Mesenchymal stem cell (in vitro differentiated cells and primary cell): ENCODE measurements around the gene DOCK6.
A peak's percentile ranks its signal among the peaks of the same experiment; 100 is the strongest.
"Not testable (repeated sequence)": the region's sequence is repeated elsewhere in the genome, so short reads cannot be mapped to it uniquely, and the experiment has no call there.

Experiments used
- DNase-seq: peaks from one replicate; pipeline ENCODE4 v3.0.0-alpha.2; 2013
- H2AFZ ChIP-seq: one replicate; pipeline ENCODE4 v1.6.1; 2013; ENCODE audit warnings: low read depth, mild to moderate bottlenecking, control low read depth, inconsistent platforms, low read length, moderate library complexity
- H2AK5ac ChIP-seq: 2 replicates; pipeline ENCODE4 v1.6.1; 2013; ENCODE audit warnings: low read length, moderate library complexity, mild to moderate bottlenecking, inconsistent platforms; ENCODE audit not compliant: severe bottlenecking
- H2BK120ac ChIP-seq: one replicate; pipeline ENCODE4 v1.6.1; 2013; ENCODE audit warnings: low read depth, mild to moderate bottlenecking, inconsistent platforms, low read length, moderate library complexity
- H2BK12ac ChIP-seq, 2 experiments: one replicate each; pipeline ENCODE4 v1.6.1; 2013; ENCODE audit warnings: inconsistent platforms in 2 of 2, low read length in 2 of 2, mild to moderate bottlenecking in 2 of 2, moderate library complexity in 2 of 2, control low read depth in 1 of 2
- H2BK15ac ChIP-seq: one replicate; pipeline ENCODE4 v1.6.1; 2013; ENCODE audit warnings: mild to moderate bottlenecking, low read depth, inconsistent platforms; ENCODE audit not compliant: poor library complexity, severe bottlenecking
- H2BK5ac ChIP-seq: 2 replicates; pipeline ENCODE4 v1.6.1; 2013; ENCODE audit warnings: low read depth, mild to moderate bottlenecking, low read length, control low read depth, inconsistent platforms; ENCODE audit not compliant: poor library complexity, severe bottlenecking
- H3K14ac ChIP-seq, 2 experiments: one replicate each; pipeline ENCODE4 v1.6.1; 2013; ENCODE audit warnings: inconsistent platforms in 2 of 2, low read length in 2 of 2, control low read depth in 1 of 2, mild to moderate bottlenecking in 1 of 2, moderate library complexity in 1 of 2
- H3K18ac ChIP-seq, 2 experiments: one replicate each; pipeline ENCODE4 v1.6.1; 2013; ENCODE audit warnings: inconsistent platforms in 2 of 2, low read length in 2 of 2, control low read depth in 1 of 2, low read depth in 1 of 2, mild to moderate bottlenecking in 1 of 2
- H3K23ac ChIP-seq, 2 experiments: one replicate each; pipeline ENCODE4 v1.6.1; 2013; ENCODE audit warnings: inconsistent platforms in 2 of 2, low read length in 2 of 2, mild to moderate bottlenecking in 2 of 2, moderate library complexity in 2 of 2, control low read depth in 1 of 2
- H3K27ac ChIP-seq: 2 replicates; pipeline ENCODE4 v1.5.1; 2013; ENCODE audit warnings: mild to moderate bottlenecking, moderate library complexity, low read length, control low read depth, inconsistent platforms; ENCODE audit not compliant: poor library complexity, severe bottlenecking
- H3K27me3 ChIP-seq, 2 experiments: 2 replicates each; pipeline versions ENCODE4 v1.6.1 to v1.7.0; 2013; ENCODE audit warnings: low read length in 2 of 2, mild to moderate bottlenecking in 2 of 2, moderate library complexity in 2 of 2, control low read depth in 1 of 2, inconsistent platforms in 1 of 2; ENCODE audit not compliant: control insufficient read depth in 1 of 2, insufficient read depth in 1 of 2
- H3K36me3 ChIP-seq, 2 experiments: 2 replicates each; pipeline versions ENCODE4 v1.6.1 to v1.7.0; 2013; ENCODE audit warnings: low read length in 2 of 2, control low read depth in 1 of 2, inconsistent platforms in 1 of 2, low read depth in 1 of 2, mild to moderate bottlenecking in 1 of 2; ENCODE audit not compliant: insufficient read depth in 2 of 2, control insufficient read depth in 1 of 2
- H3K4ac ChIP-seq, 2 experiments: one replicate each; pipeline ENCODE4 v1.6.1; 2013; ENCODE audit warnings: inconsistent platforms in 2 of 2, low read length in 2 of 2, mild to moderate bottlenecking in 2 of 2, moderate library complexity in 2 of 2, control low read depth in 1 of 2, low read depth in 1 of 2
- H3K4me1 ChIP-seq: 2 replicates; pipeline ENCODE4 v1.6.1; 2013; ENCODE audit warnings: low read depth, low read length, control low read depth; ENCODE audit not compliant: control insufficient read depth, insufficient read depth
- H3K4me2 ChIP-seq: 2 replicates; pipeline ENCODE4 v1.6.1; 2013; ENCODE audit warnings: low read length, mild to moderate bottlenecking, inconsistent platforms; ENCODE audit not compliant: poor library complexity, severe bottlenecking
- H3K4me3 ChIP-seq, 2 experiments: 2 replicates each; pipeline versions ENCODE4 v1.5.1 to v1.7.0; 2013; ENCODE audit warnings: low read length in 2 of 2, mild to moderate bottlenecking in 2 of 2, control low read depth in 1 of 2, low read depth in 1 of 2; ENCODE audit not compliant: insufficient read depth in 1 of 2
- H3K79me1 ChIP-seq: replicated peaks from 2 replicates; pipeline ENCODE4 v1.6.1; 2013; ENCODE audit warnings: mild to moderate bottlenecking, control low read depth, low read length, inconsistent platforms; ENCODE audit not compliant: poor library complexity, severe bottlenecking
- H3K9ac ChIP-seq: 2 replicates; pipeline ENCODE4 v1.7.0; 2013; ENCODE audit warnings: mild to moderate bottlenecking, low read length, moderate library complexity
- H3K9me3 ChIP-seq: 2 replicates; pipeline ENCODE4 v1.7.0; 2013; ENCODE audit warnings: mild to moderate bottlenecking, low read length; ENCODE audit not compliant: control insufficient read depth
- H4K8ac ChIP-seq: one replicate; pipeline ENCODE4 v1.6.1; 2013; ENCODE audit warnings: inconsistent platforms, mild to moderate bottlenecking, low read length, moderate library complexity
- H4K91ac ChIP-seq: one replicate; pipeline ENCODE4 v1.6.1; 2013; ENCODE audit warnings: mild to moderate bottlenecking, low read length, inconsistent platforms
- WGBS: methylation state at CpG from one replicate; pipeline ENCODE4 v1.1.7; 2013; ENCODE audit warnings: mixed read lengths; 5-methylcytosine and 5-hydroxymethylcytosine counted together

Gene DOCK6

DNA sequence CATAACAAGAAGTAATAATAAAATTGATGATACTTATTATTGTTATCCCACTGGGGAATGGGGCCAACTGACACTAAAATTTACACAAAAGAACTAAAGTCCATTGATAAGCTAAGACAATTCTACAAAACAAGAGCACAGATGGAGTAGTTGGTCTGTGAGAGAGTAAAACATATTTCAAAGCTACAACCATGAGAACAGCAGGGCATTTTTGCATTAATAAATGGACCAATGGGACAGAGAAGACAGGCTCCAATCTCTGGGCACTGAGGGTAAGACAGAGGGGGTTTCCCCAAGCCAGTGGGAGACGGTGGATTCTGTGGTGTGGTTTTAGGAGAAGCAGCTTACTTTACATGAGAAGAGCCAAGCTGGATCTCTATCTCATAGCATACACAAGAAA, 79.3 kb downstream of the DOCK6 start:
- no peak overlapping the region for H3K9ac ChIP-seq
- WGBS, result 100% methylated on average over 1 of the region's 1 CpG
- no peak overlapping the region for H2AK5ac ChIP-seq
- H3K36me3 ChIP-seq, result peaks cover 51 to 89% of the 10 kb centered on the region in 2 experiments
- H3K79me1 ChIP-seq, result peaks cover 11% of the 10 kb centered on the region
- no peak for DNase-seq
- H3K27me3 ChIP-seq, result no peaks in the 10 kb centered on the region
- no peak overlapping the region for H3K27ac ChIP-seq
- no peak overlapping the region for H2AFZ ChIP-seq
- no peak overlapping the region for H3K4ac ChIP-seq
- H3K4me3 ChIP-seq, result no peak overlapping the region
- no peak overlapping the region for H2BK5ac ChIP-seq
- H3K23ac ChIP-seq, result no peak overlapping the region
- peaks cover 13% of the 10 kb centered on the region for H3K4me1 ChIP-seq
- no peak overlapping the region for H2BK15ac ChIP-seq
- H3K9me3 ChIP-seq, result peaks cover 3% of the 10 kb centered on the region
- H3K18ac ChIP-seq, result no peak overlapping the region
- H4K8ac ChIP-seq, result no peak overlapping the region
- H2BK120ac ChIP-seq, result no peak overlapping the region
- H3K4me2 ChIP-seq, result no peak overlapping the region
- H3K14ac ChIP-seq, result no peak overlapping the region
- H2BK12ac ChIP-seq, result no peak overlapping the region
- no peak overlapping the region for H4K91ac ChIP-seq

DNA sequence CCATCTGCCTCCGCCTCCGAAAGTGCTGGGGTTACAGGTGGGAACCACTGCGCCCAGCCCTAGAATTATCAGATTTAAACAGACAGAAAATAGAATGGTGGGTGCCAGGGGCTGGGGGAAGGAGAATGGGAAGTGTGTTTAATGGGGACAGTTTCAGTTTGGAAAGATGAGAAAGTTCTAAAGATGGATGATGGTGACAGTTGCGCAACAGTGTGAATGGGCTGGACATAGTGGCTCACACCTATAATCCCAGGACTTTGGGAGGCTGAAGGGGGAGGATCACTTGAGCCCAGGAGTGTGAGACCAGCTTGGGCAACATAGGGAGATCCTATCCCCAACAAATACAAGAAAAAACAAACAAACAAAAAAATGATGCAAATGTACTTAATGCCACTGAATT, 80.8 kb downstream of the DOCK6 start:
- peak overlapping the region; percentile 5 for H2BK15ac ChIP-seq
- H3K4ac ChIP-seq, result no peak overlapping the region
- peak overlapping the region; percentile 12 for H3K9ac ChIP-seq
- H3K18ac ChIP-seq, result no peak overlapping the region
- no peak overlapping the region for H3K27ac ChIP-seq
- H3K23ac ChIP-seq, result no peak overlapping the region
- no peak overlapping the region for H4K91ac ChIP-seq
- peaks cover 59 to 89% of the 10 kb centered on the region in 2 experiments for H3K36me3 ChIP-seq
- H4K8ac ChIP-seq, result no peak overlapping the region
- H3K14ac ChIP-seq, result no peak overlapping the region
- H2AFZ ChIP-seq, result no peak overlapping the region
- no peak overlapping the region for H2BK120ac ChIP-seq
- peaks cover 3% of the 10 kb centered on the region for H3K9me3 ChIP-seq
- no peak overlapping the region for H2AK5ac ChIP-seq
- no peak for DNase-seq
- H3K4me1 ChIP-seq, result peaks cover 19% of the 10 kb centered on the region
- H3K4me3 ChIP-seq, result no peak overlapping the region
- H3K79me1 ChIP-seq, result peaks cover 14% of the 10 kb centered on the region
- no peak overlapping the region for H3K4me2 ChIP-seq
- H3K27me3 ChIP-seq, result no peaks in the 10 kb centered on the region
- H2BK12ac ChIP-seq, result no peak overlapping the region
- WGBS, result 100% methylated on average over 4 of the region's 4 CpGs
- no peak overlapping the region for H2BK5ac ChIP-seq

DNA sequence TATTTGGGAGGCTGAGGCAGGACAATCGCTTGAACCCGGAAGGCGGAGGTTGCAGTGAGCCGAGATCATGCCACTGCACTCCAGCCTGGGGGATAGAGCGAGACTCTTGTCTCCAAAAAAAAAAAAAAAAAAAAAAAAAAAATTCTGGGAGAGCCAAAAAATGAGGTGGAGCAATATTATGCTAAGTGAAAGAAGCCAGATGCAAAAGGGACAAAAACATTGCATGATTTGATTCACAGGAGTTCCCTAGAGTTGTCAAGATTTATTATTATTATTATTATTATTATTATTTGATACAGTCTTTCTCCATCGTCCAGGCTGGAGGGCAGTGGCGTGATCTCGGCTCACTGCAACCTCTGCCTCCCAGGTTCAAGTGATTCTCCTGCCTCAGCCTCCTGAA, 81.3 kb downstream of the DOCK6 start:
- H4K91ac ChIP-seq, H3K23ac ChIP-seq, H3K4me2 ChIP-seq, H3K27ac ChIP-seq, H3K4ac ChIP-seq, H2AK5ac ChIP-seq, H2BK12ac ChIP-seq, H3K27me3 ChIP-seq, DNase-seq, H3K14ac ChIP-seq, H2BK120ac ChIP-seq, H3K4me3 ChIP-seq, H2BK15ac ChIP-seq, H2AFZ ChIP-seq, H3K18ac ChIP-seq, H3K9me3 ChIP-seq, H4K8ac ChIP-seq, H2BK5ac ChIP-seq: not testable (repeated sequence)
- Histone ChIP-seq H3K79me1 (peaks cover 17% of the 10 kb centered on the region), H3K4me1 (peaks cover 19% of the 10 kb centered on the region), H3K9ac (peak overlapping the region; percentile 59), H3K36me3 (peaks cover 58 to 89% of the 10 kb centered on the region in 2 experiments)
- WGBS, result 95% methylated on average over 8 of the region's 8 CpGs

- H4K91ac ChIP-seq, result no peak overlapping the region
- H4K8ac ChIP-seq, result no peak overlapping the region
- no peak overlapping the region for H3K18ac ChIP-seq
- H3K4ac ChIP-seq, result no peak overlapping the region
- peaks cover 17% of the 10 kb centered on the region for H3K79me1 ChIP-seq
- peak overlapping the region; percentile 35 for H2BK15ac ChIP-seq
- peaks cover 59 to 86% of the 10 kb centered on the region in 2 experiments for H3K36me3 ChIP-seq
- no peak overlapping the region for H2BK5ac ChIP-seq
- H3K4me1 ChIP-seq, result peaks cover 19% of the 10 kb centered on the region
- H2AFZ ChIP-seq, result no peak overlapping the region
- H3K4me2 ChIP-seq, result no peak overlapping the region
- H3K27ac ChIP-seq, result no peak overlapping the region
- DNase-seq, result no peak
- no peak overlapping the region for H3K23ac ChIP-seq
- H3K9ac ChIP-seq, result peak overlapping the region; percentile 59
- H3K9me3 ChIP-seq, result peaks cover 3% of the 10 kb centered on the region
- WGBS, result 86% methylated on average over 7 of the region's 8 CpGs
- H2BK12ac ChIP-seq, result peak overlapping the region in 1 of 2 experiments; percentile 15
- no peak overlapping the region for H3K4me3 ChIP-seq
- H2AK5ac ChIP-seq, result peak overlapping the region; percentile 69
- no peak overlapping the region for H2BK120ac ChIP-seq
- no peak overlapping the region for H3K14ac ChIP-seq
- no peaks in the 10 kb centered on the region for H3K27me3 ChIP-seq
These were observed 82.0 kb downstream of the DOCK6 start for GRCh38 chr19:11180346-11180745.
